Activated naive CD8-positive, alpha-beta T cell treated with anti-CD3 and anti-CD28 coated beads, Interleukin-2, amount 10 ng/mL, durations not matched to agents 7 days and 5 days (primary cell): ENCODE data around the gene GLIS2. TPM values are rescaled to one million over a fixed set of nuclear protein-coding genes. Genes with fewer than 3 reads are reported as not detected.

Experiments
- ATAC-seq: fragments of 150-1000 bp; cut with Tn5 transposase; one replicate; pipeline ENCODE4 v1.10.0; 2021; ENCODE audit warnings: low read depth, moderate library complexity
- POLR2A ChIA-PET: fragments of 350-600 bp; sonication (Branson Sonifier 250); formaldehyde crosslinking; loops from one replicate; lab custom pipeline; 2021; ENCODE audit warnings: antibody characterized with exemption; lab: Charles Lee
- DNase-seq: peaks from one replicate; pipeline ENCODE4 v3.0.0; 2021
- H3K27ac Mint-ChIP-seq: one replicate; pipeline ENCODE4 v1.8.0; 2022; ENCODE audit warnings: mild to moderate bottlenecking, mixed read lengths
- H3K27me3 Mint-ChIP-seq: one replicate; pipeline ENCODE4 v1.8.0; 2022; ENCODE audit warnings: mild to moderate bottlenecking, moderate library complexity, mixed read lengths
- H3K36me3 Mint-ChIP-seq: one replicate; pipeline ENCODE4 v1.8.0; 2021; ENCODE audit warnings: mild to moderate bottlenecking, mixed read lengths
- H3K4me1 Mint-ChIP-seq: one replicate; pipeline ENCODE4 v1.8.0; 2021; ENCODE audit warnings: mixed read lengths
- H3K4me3 Mint-ChIP-seq: one replicate; pipeline ENCODE4 v1.8.0; 2022; ENCODE audit warnings: mild to moderate bottlenecking, moderate library complexity, mixed read lengths
- H3K9me3 Mint-ChIP-seq: one replicate; pipeline ENCODE4 v1.8.0; 2021; ENCODE audit warnings: mixed read lengths
- total RNA-seq, 2 experiments: library from RNA; stranded (reverse); gene quantifications; one replicate each; pipeline ENCODE4 v1.2.3, GENCODE V29; 2021

GLIS2 gene
- total RNA-seq, result under 1 TPM; 0.14 TPM

GRCh38 chr16:4315186-4316107 lies at the start of gene GLIS2:
Gene GLIS2, plus strand, starts transcription at chr16:4316067. Its CDS starts 16,214 bp downstream, at chr16:4332281.
- Mint-ChIP-seq H3K27me3 (peaks cover 38% of the 10 kb centered on the region), H3K27ac (peak within 1 kb of the TSS; percentile 80), H3K4me3 (peak within 1 kb of the TSS; percentile 86), H3K9me3 (no peaks in the 10 kb centered on the region), H3K4me1 (peaks cover 13% of the 10 kb centered on the region), H3K36me3 (peaks cover 1% of the 10 kb centered on the region)
- POLR2A ChIA-PET, result interaction anchor here (1.2 to 1.6 kb wide), 2 partner anchors 7 to 42 kb away, joined by 3 to 4 read pairs; no protein-coding TSS in a partner anchor
- DNase-seq (no peak), ATAC-seq (peak; percentile 17)

- H3K27me3 Mint-ChIP-seq, result no peaks in the 10 kb centered on the region
- H3K4me3 Mint-ChIP-seq, result no peak overlapping the region
- H3K9me3 Mint-ChIP-seq, result no peaks in the 10 kb centered on the region
- H3K4me1 Mint-ChIP-seq, result peaks cover 11% of the 10 kb centered on the region
- H3K36me3 Mint-ChIP-seq, result peaks cover 11% of the 10 kb centered on the region
- no peak for DNase-seq
- POLR2A ChIA-PET, result no interaction called here
- no peak overlapping the region for H3K27ac Mint-ChIP-seq
- no peak for ATAC-seq
Measured at GRCh38 chr16:4266372-4266771, 49.5 kb upstream of the GLIS2 start.

GRCh38 chr16:4270091-4270490 lies 45.8 kb upstream of the GLIS2 start:
- no peak for DNase-seq
- ATAC-seq, result no peak
- peaks cover 3% of the 10 kb centered on the region for H3K36me3 Mint-ChIP-seq
- POLR2A ChIA-PET, result interaction anchor here (0.6 to 2.3 kb wide), 3 partner anchors 17 to 469 kb away, joined by 3 to 7 read pairs (median 4); partner anchors contain the start of gene PAM16
- H3K4me3 Mint-ChIP-seq, result peak overlapping the region; percentile 32
- no peak overlapping the region for H3K27ac Mint-ChIP-seq
- H3K4me1 Mint-ChIP-seq, result peaks cover 11% of the 10 kb centered on the region
- H3K27me3 Mint-ChIP-seq, result no peaks in the 10 kb centered on the region
- H3K9me3 Mint-ChIP-seq, result no peaks in the 10 kb centered on the region

- POLR2A ChIA-PET, result interaction anchor here (1.8 to 3.7 kb wide), 5 partner anchors 17 to 146 kb away, joined by 5 to 36 read pairs (median 7); partner anchors contain the start of genes CORO7 and PAM16
- no peaks in the 10 kb centered on the region for H3K27me3 Mint-ChIP-seq
- no peaks in the 10 kb centered on the region for H3K9me3 Mint-ChIP-seq
- peak overlapping the region; percentile 72 for H3K27ac Mint-ChIP-seq
- peak overlapping the region; percentile 84 for H3K4me3 Mint-ChIP-seq
- DNase-seq (no peak), ATAC-seq (no peak)
- H3K36me3 Mint-ChIP-seq, result peaks cover 3% of the 10 kb centered on the region
- H3K4me1 Mint-ChIP-seq, result peaks cover 11% of the 10 kb centered on the region
Measured at GRCh38 chr16:4270595-4270994, 45.3 kb upstream of the GLIS2 start.

GRCh38 chr16:4271176-4272113 lies 44.4 kb upstream of the GLIS2 start:
- Mint-ChIP-seq H3K36me3 (peaks cover 3% of the 10 kb centered on the region), H3K4me3 (peak overlapping the region; percentile 84), H3K9me3 (no peaks in the 10 kb centered on the region), H3K4me1 (peaks cover 11% of the 10 kb centered on the region), H3K27me3 (no peaks in the 10 kb centered on the region), H3K27ac (peak overlapping the region; percentile 87)
- POLR2A ChIA-PET, result interaction anchor here (0.8 to 3.7 kb wide), 14 partner anchors 8 to 688 kb away, joined by 3 to 36 read pairs (median 4); partner anchors contain the start of genes CORO7, CREBBP, HMOX2 and PAM16
- DNase-seq, result peak; percentile 89
- ATAC-seq, result peak; percentile 79

- Mint-ChIP-seq H3K27me3 (no peaks in the 10 kb centered on the region), H3K9me3 (no peaks in the 10 kb centered on the region), H3K4me3 (peak overlapping the region; percentile 89), H3K36me3 (peaks cover 3% of the 10 kb centered on the region), H3K27ac (peak overlapping the region; percentile 88), H3K4me1 (peaks cover 11% of the 10 kb centered on the region)
- ATAC-seq (peak; percentile 21), DNase-seq (no peak)
- POLR2A ChIA-PET, result interaction anchor here (0.6 to 3.7 kb wide), 22 partner anchors 9 to 687 kb away, joined by 3 to 36 read pairs (median 4); partner anchors contain the start of genes CORO7, CREBBP, HMOX2 and NMRAL1
Measured at GRCh38 chr16:4272114-4272956, 43.5 kb upstream of the GLIS2 start.

GRCh38 chr16:4273858-4274311 lies 42.0 kb upstream of the GLIS2 start:
- ATAC-seq, result peak; percentile 15
- Mint-ChIP-seq H3K27ac (peak overlapping the region; percentile 42), H3K36me3 (no peaks in the 10 kb centered on the region), H3K4me1 (peaks cover 7% of the 10 kb centered on the region), H3K9me3 (no peaks in the 10 kb centered on the region), H3K27me3 (no peaks in the 10 kb centered on the region), H3K4me3 (peak overlapping the region; percentile 77)
- DNase-seq, result peak; percentile 74
- POLR2A ChIA-PET, result interaction anchor here (0.9 to 3.7 kb wide), 5 partner anchors 11 to 77 kb away, joined by 3 to 36 read pairs (median 12); partner anchors contain the start of genes GLIS2 and PAM16

- Mint-ChIP-seq H3K27ac (no peak overlapping the region), H3K36me3 (peaks cover 2% of the 10 kb centered on the region), H3K27me3 (peaks cover 2% of the 10 kb centered on the region), H3K9me3 (peaks cover 2% of the 10 kb centered on the region), H3K4me1 (peaks cover 4% of the 10 kb centered on the region), H3K4me3 (no peak overlapping the region)
- DNase-seq (no peak), ATAC-seq (no peak)
- POLR2A ChIA-PET, result no interaction called here
Measured at GRCh38 chr16:4275861-4276260, 40.0 kb upstream of the GLIS2 start.

GRCh38 chr16:4277987-4278513 lies 37.8 kb upstream of the GLIS2 start:
- ATAC-seq, result no peak

GRCh38 chr16:4280625-4281024 lies 35.2 kb upstream of the GLIS2 start:
- ATAC-seq (no peak), DNase-seq (no peak)
- peaks cover 13% of the 10 kb centered on the region for H3K27me3 Mint-ChIP-seq
- no peak overlapping the region for H3K27ac Mint-ChIP-seq
- POLR2A ChIA-PET, result no interaction called here
- H3K4me3 Mint-ChIP-seq, result no peak overlapping the region
- no peaks in the 10 kb centered on the region for H3K4me1 Mint-ChIP-seq
- H3K36me3 Mint-ChIP-seq, result peaks cover 2% of the 10 kb centered on the region
- peaks cover 4% of the 10 kb centered on the region for H3K9me3 Mint-ChIP-seq

More at GRCh38 chr16:4277987-4278513, 37.8 kb upstream of the GLIS2 start:
- POLR2A ChIA-PET, result no interaction called here
- Mint-ChIP-seq H3K9me3 (peaks cover 4% of the 10 kb centered on the region), H3K4me3 (no peak overlapping the region), H3K4me1 (peaks cover 4% of the 10 kb centered on the region), H3K27ac (no peak overlapping the region), H3K36me3 (peaks cover 2% of the 10 kb centered on the region), H3K27me3 (peaks cover 11% of the 10 kb centered on the region)
- DNase-seq, result no peak

GRCh38 chr16:4283441-4283840 lies 32.4 kb upstream of the GLIS2 start:
- ATAC-seq (no peak), DNase-seq (no peak)
- peaks cover 2% of the 10 kb centered on the region for H3K36me3 Mint-ChIP-seq
- H3K27me3 Mint-ChIP-seq, result peaks cover 19% of the 10 kb centered on the region
- POLR2A ChIA-PET, result no interaction called here
- no peak overlapping the region for H3K4me3 Mint-ChIP-seq
- peaks cover 4% of the 10 kb centered on the region for H3K9me3 Mint-ChIP-seq
- no peak overlapping the region for H3K27ac Mint-ChIP-seq
- H3K4me1 Mint-ChIP-seq, result peaks cover 2% of the 10 kb centered on the region

- H3K27ac Mint-ChIP-seq, result no peak overlapping the region
Measured at GRCh38 chr16:4283939-4284338, 31.9 kb upstream of the GLIS2 start.

More at GRCh38 chr16:4283939-4284338, 31.9 kb upstream of the GLIS2 start:
- ATAC-seq, result no peak
- Mint-ChIP-seq H3K9me3 (peaks cover 4% of the 10 kb centered on the region), H3K4me1 (peaks cover 2% of the 10 kb centered on the region), H3K27me3 (peaks cover 19% of the 10 kb centered on the region), H3K36me3 (peaks cover 2% of the 10 kb centered on the region), H3K4me3 (no peak overlapping the region)
- POLR2A ChIA-PET, result no interaction called here
- no peak for DNase-seq
